ENCODE results near the gene CBY2. TPM values are rescaled to one million over a fixed set of nuclear protein-coding genes. Genes with fewer than 3 reads are reported as not detected.
"Not testable (repeated sequence)": the region's sequence is repeated elsewhere in the genome, so short reads cannot be mapped to it uniquely, and the experiment has no call there.

Gene CBY2
- total RNA-seq, 6 experiments from 2014 or later, result not detected

DNA sequence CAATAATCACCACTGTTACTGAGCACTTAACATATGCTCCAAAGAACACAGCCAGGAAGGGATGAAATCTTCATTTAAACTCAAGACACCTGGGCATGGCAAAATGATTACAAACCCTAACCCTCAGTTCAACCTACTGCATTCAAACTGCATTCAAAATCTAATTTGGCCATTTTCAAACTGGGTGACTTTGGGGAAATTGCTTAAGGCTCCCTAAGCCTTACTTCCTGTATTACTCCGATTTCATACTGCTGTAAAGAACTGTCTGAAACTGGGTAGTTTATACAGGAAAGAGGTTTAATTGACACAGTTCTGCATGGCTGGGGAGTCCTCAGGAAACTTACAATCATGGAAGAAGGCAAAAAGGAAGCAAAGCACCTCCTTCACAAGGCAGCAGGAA, 50.4 kb downstream of the CBY2 start:
- no peak overlapping the region for H3K4me3 ChIP-seq
- WGBS (ENCODE audit: insufficient coverage, low coverage, low lambda C conversion rate, missing lambda C conversion rate), result 54% methylated on average over 1 of the region's 1 CpG
- H3K27me3 ChIP-seq, result no peaks in the 10 kb centered on the region
- DNase-seq (no peak), ATAC-seq (no peak)
- intact Hi-C loops (cut with DNase I), result no loop called here
- H3K27ac ChIP-seq, result no peak overlapping the region
- no peaks in the 10 kb centered on the region for H3K4me1 ChIP-seq
- H3K9me3 ChIP-seq, result no peaks in the 10 kb centered on the region
- TF ChIP-seq, protein P1, sequence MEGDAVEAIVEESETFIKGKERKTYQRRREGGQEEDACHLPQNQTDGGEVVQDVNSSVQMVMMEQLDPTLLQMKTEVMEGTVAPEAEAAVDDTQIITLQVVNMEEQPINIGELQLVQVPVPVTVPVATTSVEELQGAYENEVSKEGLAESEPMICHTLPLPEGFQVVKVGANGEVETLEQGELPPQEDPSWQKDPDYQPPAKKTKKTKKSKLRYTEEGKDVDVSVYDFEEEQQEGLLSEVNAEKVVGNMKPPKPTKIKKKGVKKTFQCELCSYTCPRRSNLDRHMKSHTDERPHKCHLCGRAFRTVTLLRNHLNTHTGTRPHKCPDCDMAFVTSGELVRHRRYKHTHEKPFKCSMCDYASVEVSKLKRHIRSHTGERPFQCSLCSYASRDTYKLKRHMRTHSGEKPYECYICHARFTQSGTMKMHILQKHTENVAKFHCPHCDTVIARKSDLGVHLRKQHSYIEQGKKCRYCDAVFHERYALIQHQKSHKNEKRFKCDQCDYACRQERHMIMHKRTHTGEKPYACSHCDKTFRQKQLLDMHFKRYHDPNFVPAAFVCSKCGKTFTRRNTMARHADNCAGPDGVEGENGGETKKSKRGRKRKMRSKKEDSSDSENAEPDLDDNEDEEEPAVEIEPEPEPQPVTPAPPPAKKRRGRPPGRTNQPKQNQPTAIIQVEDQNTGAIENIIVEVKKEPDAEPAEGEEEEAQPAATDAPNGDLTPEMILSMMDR (IDR thresholded peaks at IDR 0.05), result no peak
- TF ChIP-seq POLR2A (IDR thresholded peaks at IDR 0.05), result no peak
- H3K36me3 ChIP-seq, result no peaks in the 10 kb centered on the region

DNA sequence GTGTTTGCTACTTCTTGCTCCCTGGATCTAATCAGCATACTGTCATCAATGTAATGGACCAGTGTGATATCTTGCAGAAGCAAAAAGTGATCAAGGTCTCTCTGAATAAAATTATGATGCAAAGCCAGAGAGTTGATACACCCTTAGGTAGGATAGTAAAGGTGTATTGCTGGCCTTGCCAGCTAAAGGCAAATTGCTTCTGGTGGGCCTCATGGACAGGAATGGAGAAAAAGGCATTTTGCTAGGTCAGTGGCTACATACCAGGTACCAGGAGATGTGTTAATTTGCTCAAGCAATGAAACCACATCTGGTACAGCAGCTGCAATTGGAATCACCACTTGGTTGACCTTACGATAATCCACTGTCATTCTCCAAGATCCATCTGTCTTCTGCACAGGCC, 54.4 kb downstream of the CBY2 start:
- WGBS (ENCODE audit: insufficient coverage, low coverage, low lambda C conversion rate, missing lambda C conversion rate), result 80% methylated on average over 1 of the region's 1 CpG
- H3K4me3 ChIP-seq; H3K27ac ChIP-seq; H3K27me3 ChIP-seq; intact Hi-C loops (cut with DNase I); H3K9me3 ChIP-seq; DNase-seq; H3K4me1 ChIP-seq; H3K36me3 ChIP-seq; ATAC-seq: not testable (repeated sequence)

DNA sequence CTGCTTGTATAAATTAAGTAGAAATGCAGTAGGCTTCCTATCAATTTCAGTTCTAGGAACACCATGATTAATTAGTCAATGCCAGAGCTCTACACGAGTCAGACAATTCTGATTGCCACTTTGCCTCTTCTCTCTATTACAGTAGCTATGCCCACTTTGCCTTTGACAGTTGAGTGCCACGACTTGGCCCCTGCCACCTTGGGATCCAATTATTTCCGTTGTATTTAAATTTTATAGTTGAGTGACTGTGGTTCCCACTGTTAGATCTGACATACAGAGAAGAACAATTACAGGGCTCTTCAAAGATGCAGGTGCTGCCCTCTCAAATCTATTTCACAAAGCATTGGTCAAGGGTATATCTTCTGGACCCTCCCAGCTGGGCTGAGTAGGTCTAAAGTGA, 55.5 kb downstream of the CBY2 start:
- ATAC-seq; DNase-seq; H3K4me1 ChIP-seq; H3K9me3 ChIP-seq; H3K27me3 ChIP-seq; H3K36me3 ChIP-seq; intact Hi-C loops (cut with DNase I); H3K4me3 ChIP-seq; H3K27ac ChIP-seq: not testable (repeated sequence)
- 63% methylated on average over 3 of the region's 3 CpGs for WGBS (ENCODE audit: insufficient coverage, low coverage, low lambda C conversion rate, missing lambda C conversion rate)

DNA sequence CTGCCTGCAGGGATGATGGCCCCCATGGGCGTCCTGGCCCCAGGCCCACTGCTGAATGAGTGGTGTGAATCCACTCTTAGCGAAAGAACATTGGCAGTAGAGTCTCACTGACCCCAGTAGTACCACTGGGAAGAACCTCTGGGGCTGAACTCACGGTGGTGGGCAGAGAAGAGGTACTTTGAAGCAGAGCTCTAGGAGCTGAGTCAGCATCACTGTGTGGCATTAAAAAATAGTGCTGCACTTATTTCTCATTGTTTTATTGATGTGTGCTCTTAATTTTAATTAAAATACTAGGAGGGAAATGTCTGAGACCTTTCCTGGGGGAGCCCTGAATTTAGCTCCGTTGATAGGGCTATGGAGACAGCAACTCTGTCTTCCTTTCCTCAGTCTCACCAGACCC, 61.3 kb downstream of the CBY2 start:
- H3K4me1 ChIP-seq, result no peaks in the 10 kb centered on the region
- H3K27me3 ChIP-seq, result no peaks in the 10 kb centered on the region
- H3K36me3 ChIP-seq, result no peaks in the 10 kb centered on the region
- TF ChIP-seq, protein P1 (IDR thresholded peaks at IDR 0.05), result no peak
- no peak for TF ChIP-seq POLR2A (IDR thresholded peaks at IDR 0.05)
- ATAC-seq (no peak), DNase-seq (no peak)
- intact Hi-C loops (cut with DNase I), result no loop called here
- 30% methylated on average over 2 of the region's 4 CpGs for WGBS (ENCODE audit: insufficient coverage, low coverage, low lambda C conversion rate, missing lambda C conversion rate)
- H3K4me3 ChIP-seq, result no peak overlapping the region
- H3K27ac ChIP-seq, result no peak overlapping the region
- H3K9me3 ChIP-seq, result no peaks in the 10 kb centered on the region

Small RNA genes lying within 50 kb of the gene (small RNA-seq; reads per million reads assigned to genes)
- gene RF00017, result 0 reads per million in 2 experiments

Other genes with a start within 250 kb of the CBY2 start
- 10 to 100 TPM; 18.9 to 66.3 (median 36.8) TPM for gene COG3, start 237.4 kb upstream of the CBY2 start, total RNA-seq
- gene ERICH6B, start 86.6 kb upstream of the CBY2 start, total RNA-seq, result not detected
- not detected for gene SIAH3, start 149.4 kb downstream of the CBY2 start, total RNA-seq

All from right lobe of liver (tissue), 6 donors.